H9 (cell line): ENCODE measurements around the gene PTBP2. TPM values are rescaled to one million over a fixed set of nuclear protein-coding genes. Genes with fewer than 3 reads are reported as not detected.
A peak's percentile ranks its signal among the peaks of the same experiment; 100 is the strongest.

Experiments used
- DNase-seq: peaks from one replicate; pipeline ENCODE4 v3.0.0-alpha.2; 2017
- H2AFZ ChIP-seq: one replicate; pipeline ENCODE4 v1.6.1; 2013; ENCODE audit warnings: mild to moderate bottlenecking, low read length, control low read depth, moderate library complexity
- H2AK5ac ChIP-seq: 2 replicates; pipeline ENCODE4 v1.6.1; 2013; ENCODE audit warnings: low read length, control low read depth, mixed read lengths; ENCODE audit not compliant: insufficient read length
- H2BK120ac ChIP-seq: one replicate; pipeline ENCODE4 v1.6.1; 2013; ENCODE audit warnings: low read depth, mild to moderate bottlenecking, low read length, control low read depth, inconsistent platforms; ENCODE audit not compliant: poor library complexity, severe bottlenecking
- H2BK12ac ChIP-seq: 2 replicates; pipeline ENCODE4 v1.6.1; 2013; ENCODE audit warnings: low read length, control low read depth, mixed read lengths, low read depth; ENCODE audit not compliant: insufficient read length
- H2BK15ac ChIP-seq: 2 replicates; pipeline ENCODE4 v1.6.1; 2013; ENCODE audit warnings: low read depth, low read length, control low read depth
- H2BK20ac ChIP-seq: one replicate; pipeline ENCODE4 v1.6.1; 2013; ENCODE audit warnings: low read depth, mild to moderate bottlenecking, low read length, control low read depth, inconsistent platforms; ENCODE audit not compliant: poor library complexity, severe bottlenecking
- H2BK5ac ChIP-seq: 2 replicates; pipeline ENCODE4 v1.6.1; 2013; ENCODE audit warnings: low read length, control low read depth, mixed read lengths; ENCODE audit not compliant: insufficient read length
- H3K14ac ChIP-seq: 2 replicates; pipeline ENCODE4 v1.6.1; 2013; ENCODE audit warnings: low read length, control low read depth; ENCODE audit not compliant: insufficient read depth
- H3K18ac ChIP-seq: 2 replicates; pipeline ENCODE4 v1.6.1; 2013; ENCODE audit warnings: low read depth, mild to moderate bottlenecking, mixed read lengths, low read length, control low read depth; ENCODE audit not compliant: insufficient read length
- H3K23ac ChIP-seq: 2 replicates; pipeline ENCODE4 v1.6.1; 2013; ENCODE audit warnings: low read length, control low read depth, mixed read lengths, low read depth; ENCODE audit not compliant: insufficient read length
- H3K23me2 ChIP-seq: 2 replicates; pipeline ENCODE4 v1.6.1; 2013; ENCODE audit warnings: low read depth, mild to moderate bottlenecking, mixed read lengths, low read length, control low read depth; ENCODE audit not compliant: insufficient read length, poor library complexity, severe bottlenecking
- H3K27ac ChIP-seq: 2 replicates; pipeline ENCODE4 v1.5.1; 2013; ENCODE audit warnings: low read length, control low read depth, mixed read lengths, low read depth; ENCODE audit not compliant: insufficient read length
- H3K27me3 ChIP-seq: 2 replicates; pipeline ENCODE4 v1.6.1; 2013; ENCODE audit warnings: low read length, control low read depth, inconsistent platforms; ENCODE audit not compliant: insufficient read depth
- H3K4ac ChIP-seq: 2 replicates; pipeline ENCODE4 v1.6.1; 2013; ENCODE audit warnings: low read depth, mild to moderate bottlenecking, control low read depth, inconsistent platforms, low read length, moderate library complexity
- H3K4me1 ChIP-seq: 2 replicates; pipeline ENCODE4 v1.6.1; 2013; ENCODE audit warnings: low read length, control low read depth, inconsistent platforms; ENCODE audit not compliant: insufficient read depth
- H3K4me2 ChIP-seq: 2 replicates; pipeline ENCODE4 v1.6.1; 2013; ENCODE audit warnings: low read length, control low read depth, mixed read lengths; ENCODE audit not compliant: insufficient read length, insufficient read depth
- H3K56ac ChIP-seq: 2 replicates; pipeline ENCODE4 v1.6.1; 2013; ENCODE audit warnings: low read depth, mild to moderate bottlenecking, mixed read lengths, low read length, control low read depth; ENCODE audit not compliant: insufficient read length
- H3K79me1 ChIP-seq: 2 replicates; pipeline ENCODE4 v1.6.1; 2013; ENCODE audit warnings: low read depth, mild to moderate bottlenecking, moderate library complexity, low read length, control low read depth, inconsistent platforms; ENCODE audit not compliant: insufficient read depth, poor library complexity, severe bottlenecking
- H3K79me2 ChIP-seq: 2 replicates; pipeline ENCODE4 v1.6.1; 2013; ENCODE audit warnings: low read length, control low read depth, inconsistent platforms; ENCODE audit not compliant: insufficient read depth
- H3K9ac ChIP-seq: 2 replicates; pipeline ENCODE4 v1.6.1; 2013; ENCODE audit warnings: low read length, control low read depth, mixed read lengths; ENCODE audit not compliant: insufficient read length; ENCODE audit errors: extremely low read depth
- H3K9me3 ChIP-seq: one replicate; pipeline ENCODE4 v1.6.1; 2013; ENCODE audit warnings: low read depth, low read length, inconsistent platforms; ENCODE audit not compliant: control insufficient read depth
- H3T11ph ChIP-seq: one replicate; pipeline ENCODE4 v1.6.1; 2013; ENCODE audit warnings: mild to moderate bottlenecking, low read length, control low read depth, inconsistent platforms
- H4K20me1 ChIP-seq: one replicate; pipeline ENCODE4 v1.6.1; 2013; ENCODE audit not compliant: control insufficient read depth, insufficient read length, insufficient read depth
- H4K5ac ChIP-seq: 2 replicates; pipeline ENCODE4 v1.6.1; 2013; ENCODE audit warnings: low read depth, mild to moderate bottlenecking, mixed read lengths, low read length, control low read depth; ENCODE audit not compliant: insufficient read length
- H4K8ac ChIP-seq: replicated peaks from 2 replicates; pipeline ENCODE4 v1.6.1; 2013; ENCODE audit warnings: low read length, control low read depth, mixed read lengths, low read depth; ENCODE audit not compliant: insufficient read length
- H4K91ac ChIP-seq: 2 replicates; pipeline ENCODE4 v1.6.1; 2013; ENCODE audit warnings: low read depth, mild to moderate bottlenecking, moderate library complexity, mixed read lengths, low read length, control low read depth; ENCODE audit not compliant: insufficient read length
- H3K27ac Mint-ChIP-seq, 3 experiments: 2 replicates in 2 of 3; 3 replicates in 1 of 3; pipeline ENCODE4 v1.8.0; 2020 to 2021; ENCODE audit warnings: mixed read lengths in 3 of 3, mild to moderate bottlenecking in 1 of 3, moderate library complexity in 1 of 3
- H3K27me3 Mint-ChIP-seq: 2 replicates; pipeline ENCODE4 v1.8.0; 2021; ENCODE audit warnings: low read depth, mild to moderate bottlenecking, moderate library complexity, mixed read lengths
- H3K36me3 Mint-ChIP-seq, 3 experiments: 2 replicates in 2 of 3; 3 replicates in 1 of 3; pipeline ENCODE4 v1.8.0; 2020 to 2021; ENCODE audit warnings: low read depth in 3 of 3, mixed read lengths in 3 of 3; ENCODE audit not compliant: insufficient read depth in 1 of 3
- H3K4me1 Mint-ChIP-seq, 2 experiments: 2 replicates each; pipeline ENCODE4 v1.8.0; 2020; ENCODE audit warnings: mixed read lengths in 2 of 2
- H3K4me3 Mint-ChIP-seq, 2 experiments: 2 replicates in 1 of 2; 3 replicates in 1 of 2; pipeline ENCODE4 v1.8.0; 2020 to 2021; ENCODE audit warnings: mild to moderate bottlenecking in 2 of 2, mixed read lengths in 2 of 2, moderate library complexity in 1 of 2
- H3K9me3 Mint-ChIP-seq, 2 experiments: 2 replicates in 1 of 2; 3 replicates in 1 of 2; pipeline ENCODE4 v1.8.0; 2020; ENCODE audit warnings: mild to moderate bottlenecking in 2 of 2, mixed read lengths in 2 of 2, moderate library complexity in 1 of 2
- WGBS: extraction: QIAGEN DNeasy Blood & Tissue Kit; methylation state at CpG from one replicate; pipeline ENCODE4 v1.1.7; 2013; ENCODE audit warnings: missing lambda C conversion rate, low lambda C conversion rate, mixed read lengths; ENCODE audit not compliant: insufficient read length; ENCODE audit errors: extremely low coverage; 5-methylcytosine and 5-hydroxymethylcytosine counted together
- total RNA-seq: library from RNA; stranded (reverse); gene quantifications from 2 replicates; pipeline ENCODE4 v1.2.1, GENCODE V29; 2021
- TF ChIP-seq, protein P1 (sequence below): fragments of 200-600 bp; sonication (generic); conservative IDR thresholded peaks from 3 replicates; pipeline ENCODE4 v1.8.0; 2021; ENCODE audit warnings: antibody characterized with exemption, mild to moderate bottlenecking

Gene PTBP2
- total RNA-seq, 1 experiment from 2014 or later: 75.4 TPM

GRCh38 chr1:96688767-96689166, 32.8 kb upstream of the PTBP2 start:
- no peaks in the 10 kb centered on the region for H3K36me3 Mint-ChIP-seq
- no peak overlapping the region for H3K18ac ChIP-seq
- H3K23ac ChIP-seq: no peak overlapping the region
- H3T11ph ChIP-seq: no peak overlapping the region
- H3K27me3 Mint-ChIP-seq: no peaks in the 10 kb centered on the region
- no peak overlapping the region for H2BK15ac ChIP-seq
- H3K4me2 ChIP-seq: no peak overlapping the region
- H2AFZ ChIP-seq: no peak overlapping the region
- no peak overlapping the region for H2BK12ac ChIP-seq
- H3K79me1 ChIP-seq: no peaks in the 10 kb centered on the region
- no peak overlapping the region for H3K27ac ChIP-seq
- peaks cover 7 to 9% of the 10 kb centered on the region in 2 experiments for H3K4me1 Mint-ChIP-seq
- peak; percentile 33 for DNase-seq
- H3K27me3 ChIP-seq: no peaks in the 10 kb centered on the region
- no peaks in the 10 kb centered on the region for H3K9me3 Mint-ChIP-seq
- no peaks in the 10 kb centered on the region for H3K79me2 ChIP-seq
- H4K91ac ChIP-seq: no peak overlapping the region
- H2BK5ac ChIP-seq: no peak overlapping the region
- H3K9me3 ChIP-seq: no peaks in the 10 kb centered on the region
- H4K5ac ChIP-seq: no peak overlapping the region
- no peak overlapping the region for H3K56ac ChIP-seq
- H3K4me1 ChIP-seq: no peaks in the 10 kb centered on the region
- no peak overlapping the region for H4K8ac ChIP-seq
- no peak overlapping the region for H3K4ac ChIP-seq
- H3K4me3 Mint-ChIP-seq: no peak overlapping the region
- H3K9ac ChIP-seq: no peak overlapping the region
- TF ChIP-seq, protein P1, sequence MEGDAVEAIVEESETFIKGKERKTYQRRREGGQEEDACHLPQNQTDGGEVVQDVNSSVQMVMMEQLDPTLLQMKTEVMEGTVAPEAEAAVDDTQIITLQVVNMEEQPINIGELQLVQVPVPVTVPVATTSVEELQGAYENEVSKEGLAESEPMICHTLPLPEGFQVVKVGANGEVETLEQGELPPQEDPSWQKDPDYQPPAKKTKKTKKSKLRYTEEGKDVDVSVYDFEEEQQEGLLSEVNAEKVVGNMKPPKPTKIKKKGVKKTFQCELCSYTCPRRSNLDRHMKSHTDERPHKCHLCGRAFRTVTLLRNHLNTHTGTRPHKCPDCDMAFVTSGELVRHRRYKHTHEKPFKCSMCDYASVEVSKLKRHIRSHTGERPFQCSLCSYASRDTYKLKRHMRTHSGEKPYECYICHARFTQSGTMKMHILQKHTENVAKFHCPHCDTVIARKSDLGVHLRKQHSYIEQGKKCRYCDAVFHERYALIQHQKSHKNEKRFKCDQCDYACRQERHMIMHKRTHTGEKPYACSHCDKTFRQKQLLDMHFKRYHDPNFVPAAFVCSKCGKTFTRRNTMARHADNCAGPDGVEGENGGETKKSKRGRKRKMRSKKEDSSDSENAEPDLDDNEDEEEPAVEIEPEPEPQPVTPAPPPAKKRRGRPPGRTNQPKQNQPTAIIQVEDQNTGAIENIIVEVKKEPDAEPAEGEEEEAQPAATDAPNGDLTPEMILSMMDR: peak; percentile 35; the same call in 2 of the 3 replicates
- no peaks in the 10 kb centered on the region for H3K23me2 ChIP-seq
- no peak overlapping the region for H2BK120ac ChIP-seq
- H2AK5ac ChIP-seq: no peak overlapping the region
- H3K14ac ChIP-seq: no peak overlapping the region
- no CpG with 5 or more reads among the region's 1 CpG for WGBS
- H2BK20ac ChIP-seq: no peak overlapping the region
- H4K20me1 ChIP-seq: no peaks in the 10 kb centered on the region
- H3K27ac Mint-ChIP-seq: no peak overlapping the region; a peak in 1 of 7 replicates
